Hepatic stellate cell (primary cell): Measurements from ENCODE around the gene MED16.
A peak's percentile ranks its signal among the peaks of the same experiment; 100 is the strongest.
"Not testable (repeated sequence)": the region's sequence is repeated elsewhere in the genome, so short reads cannot be mapped to it uniquely, and the experiment has no call there.

Source experiments
- DNase-seq: peaks from one replicate; pipeline ENCODE4 v3.0.0; 2011; ENCODE audit warnings: low spot score

MED16 gene

DNA sequence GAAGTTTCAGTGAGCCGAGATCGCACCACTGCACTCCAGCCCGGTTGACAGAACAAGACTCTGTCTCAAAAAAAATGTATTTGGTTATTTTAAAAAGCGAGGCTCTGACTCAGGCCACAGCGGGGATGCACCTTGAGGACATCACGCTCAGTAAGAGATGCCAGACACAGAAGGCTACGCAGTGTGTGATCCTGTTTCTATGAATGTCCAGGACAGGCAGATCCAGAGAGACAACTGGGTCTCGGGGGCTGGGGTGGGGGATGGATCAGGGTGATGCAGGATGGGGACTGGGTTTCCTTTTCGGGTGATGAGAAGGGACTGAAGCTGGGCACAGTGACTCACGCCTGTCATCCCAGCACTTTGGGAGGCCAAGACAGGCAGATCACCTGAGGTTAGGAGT, 5.4 kb downstream of the MED16 start:
- DNase-seq: no peak

DNA sequence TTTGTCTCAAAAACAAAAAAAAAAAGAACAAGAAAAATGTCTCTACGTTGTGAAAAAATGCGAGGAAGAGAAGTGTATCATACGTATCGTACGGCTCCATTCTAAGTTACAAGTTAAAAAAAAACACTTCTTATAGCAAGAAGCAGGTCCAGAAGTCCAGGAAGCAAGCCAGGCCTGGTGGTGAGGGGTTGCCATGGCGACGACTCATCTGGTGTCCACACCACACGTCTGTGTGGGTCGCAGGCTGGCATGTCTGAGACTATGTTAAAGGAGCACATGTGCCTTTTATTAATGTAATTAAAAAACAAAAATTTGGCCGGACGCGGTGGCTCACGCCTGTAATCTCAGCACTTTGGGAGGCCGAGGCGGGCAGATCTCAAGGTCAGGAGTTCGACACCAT, 5.9 kb downstream of the MED16 start:
- no peak for DNase-seq

DNA sequence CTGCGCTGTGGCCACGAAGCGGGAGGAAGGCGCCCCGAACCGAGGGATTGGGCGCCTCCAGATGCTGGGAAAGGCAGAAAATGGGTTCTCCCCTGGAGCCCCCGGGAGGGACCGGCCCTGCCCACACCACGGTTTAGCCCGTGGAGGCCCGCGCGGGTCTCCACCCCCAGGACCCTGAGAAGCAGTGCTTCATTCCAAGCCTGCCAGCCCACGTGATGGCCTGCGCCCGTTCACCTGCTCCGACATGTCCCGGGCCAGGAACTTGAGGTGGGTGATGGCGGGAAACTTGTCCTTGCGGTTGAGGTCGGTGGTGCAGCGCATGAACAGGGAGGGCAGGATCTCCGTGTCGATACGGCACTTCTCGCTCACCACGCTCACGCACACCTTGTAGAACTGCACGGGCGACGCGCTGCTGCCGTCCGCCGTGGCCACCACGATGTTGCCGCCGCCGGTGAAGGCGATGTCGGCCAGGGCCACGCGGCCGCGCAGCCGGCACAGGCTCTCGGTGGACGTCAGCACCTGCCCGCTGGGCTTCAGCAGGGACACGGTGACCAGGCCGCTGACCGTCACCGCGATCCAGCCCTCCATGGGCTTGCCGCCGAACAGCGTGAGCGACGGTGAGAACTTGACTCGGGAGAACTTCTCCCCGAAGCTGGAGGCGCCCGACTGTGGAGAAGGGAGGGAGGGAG, 7.3 kb downstream of the MED16 start:
- no peak for DNase-seq

DNA sequence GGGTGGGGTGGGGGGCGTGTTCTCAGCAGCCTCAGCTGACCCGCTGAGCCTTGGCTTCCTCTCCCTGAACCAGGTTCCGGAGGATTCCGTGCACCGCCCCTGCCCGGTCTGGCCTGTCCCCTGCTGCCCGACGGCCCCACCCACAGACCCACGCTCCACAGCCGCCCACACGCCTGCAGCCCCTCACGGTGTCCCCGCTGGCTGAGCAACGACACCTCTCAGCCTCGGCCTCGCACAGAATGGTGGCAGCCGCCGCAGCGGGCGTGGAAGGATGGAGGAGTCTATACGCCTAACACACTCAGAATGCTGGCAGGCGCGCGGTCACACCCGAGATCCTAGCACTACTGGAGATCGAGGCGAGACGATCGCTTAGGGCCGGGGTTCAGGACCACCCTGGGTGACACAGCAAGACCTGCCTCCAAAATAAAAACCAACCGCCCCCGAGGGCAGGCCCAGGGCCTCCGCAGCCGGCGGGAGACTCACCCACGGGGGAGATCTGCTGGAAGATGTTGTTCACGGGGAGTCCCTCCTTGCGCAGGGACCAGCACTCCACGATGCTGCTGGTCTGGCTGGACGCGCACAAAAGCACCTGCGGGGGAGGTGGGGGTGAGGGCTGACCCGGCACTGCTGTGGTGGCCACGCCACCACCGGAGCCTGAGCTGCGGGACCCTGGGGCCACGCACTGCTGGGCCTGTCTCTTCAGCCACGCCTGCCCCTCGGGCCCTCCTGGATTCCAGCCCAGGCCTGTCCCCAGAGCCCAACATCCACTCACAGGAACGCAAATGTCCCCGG, 8.4 kb downstream of the MED16 start:
- DNase-seq: no peak

DNA sequence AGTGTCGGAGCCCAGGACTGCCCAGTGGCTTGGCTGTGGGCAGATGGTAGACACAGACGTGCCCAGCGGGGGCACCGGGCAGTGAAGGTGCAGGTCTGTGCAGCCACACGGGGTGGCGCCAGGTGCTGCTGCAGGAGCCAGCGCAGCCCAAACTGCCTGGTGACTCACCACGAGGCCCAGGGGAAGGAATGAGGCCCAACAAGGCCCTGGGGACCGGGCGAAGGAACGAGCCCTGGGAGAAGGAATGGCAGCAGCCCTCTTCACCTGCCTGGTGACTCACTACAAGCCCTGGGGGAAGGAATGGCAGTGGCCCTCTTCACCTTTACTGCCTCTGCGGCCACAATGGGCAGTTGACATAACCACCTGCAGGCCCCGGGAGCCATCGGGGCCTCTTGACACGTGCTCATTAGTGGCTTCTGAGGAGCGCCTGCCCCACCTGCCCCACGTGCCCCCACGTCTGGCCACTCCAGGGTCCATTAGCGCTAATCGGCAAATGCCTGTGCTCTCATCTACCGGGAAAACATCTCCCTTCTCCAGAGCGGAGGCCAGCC, 9.3 kb downstream of the MED16 start:
- DNase-seq: no peak

DNA sequence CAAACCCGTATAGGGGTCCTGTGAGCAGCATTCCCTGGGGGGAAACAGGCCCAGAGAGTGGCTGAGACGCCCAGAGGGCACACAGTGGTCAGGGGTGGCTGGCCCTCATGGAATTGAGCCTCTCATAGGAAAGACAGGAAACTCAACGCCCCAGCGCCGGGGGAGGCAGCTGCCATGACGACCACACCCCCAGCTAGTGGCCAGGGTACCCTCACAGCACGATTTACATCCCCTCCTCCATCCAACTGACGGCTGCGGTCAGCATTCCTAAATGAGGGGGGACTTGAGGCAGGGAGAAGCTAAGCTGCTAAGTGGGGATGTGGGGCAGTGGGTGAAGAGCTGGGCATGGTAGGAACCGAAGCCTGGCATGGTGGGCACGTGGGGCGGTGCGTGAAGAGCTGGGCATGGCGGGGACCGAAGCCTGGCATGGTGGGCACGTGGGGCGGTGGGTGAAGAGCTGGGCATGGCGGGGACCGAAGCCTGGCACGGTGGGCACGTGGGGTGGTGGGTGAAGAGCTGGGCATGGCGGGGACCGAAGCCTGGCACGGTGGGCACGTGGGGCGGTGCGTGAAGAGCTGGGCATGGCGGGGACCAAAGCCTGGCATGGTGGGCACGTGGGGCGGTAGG, 10.0 kb downstream of the MED16 start:
- DNase-seq: no peak

DNA sequence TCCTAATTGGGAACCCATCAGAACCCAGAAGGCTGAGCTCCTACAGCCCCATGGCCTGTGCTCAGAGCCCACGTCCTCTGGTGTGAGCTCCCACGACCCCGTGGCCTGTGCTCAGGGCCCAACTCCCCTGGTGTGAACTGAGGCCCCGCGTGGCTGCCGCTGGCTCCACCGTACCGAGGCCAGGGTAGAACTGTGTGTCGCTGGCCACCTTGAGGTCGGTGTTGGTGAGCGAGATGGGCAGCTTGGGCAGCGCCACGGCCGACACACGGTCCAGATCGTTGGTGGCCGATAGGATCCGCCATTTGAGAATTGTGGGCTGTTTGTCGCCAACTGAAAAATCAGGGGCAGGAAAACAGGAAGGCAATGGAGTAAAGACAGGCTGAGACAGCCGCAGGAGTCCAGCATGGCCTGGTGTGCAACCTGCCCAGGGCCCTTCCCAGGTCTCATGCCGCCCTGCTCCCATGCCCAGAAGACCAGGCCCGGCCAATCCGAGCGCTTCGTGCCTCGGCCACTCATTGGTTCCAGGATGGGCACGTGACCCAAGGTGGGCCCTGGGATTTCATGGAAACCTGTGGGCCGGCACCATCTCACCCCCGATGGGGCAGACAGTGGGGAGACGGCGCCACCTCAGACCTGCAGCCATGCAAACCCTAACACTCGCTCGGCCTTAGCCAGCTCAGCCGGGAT, 11.5 kb downstream of the MED16 start:
- DNase-seq: no peak

DNA sequence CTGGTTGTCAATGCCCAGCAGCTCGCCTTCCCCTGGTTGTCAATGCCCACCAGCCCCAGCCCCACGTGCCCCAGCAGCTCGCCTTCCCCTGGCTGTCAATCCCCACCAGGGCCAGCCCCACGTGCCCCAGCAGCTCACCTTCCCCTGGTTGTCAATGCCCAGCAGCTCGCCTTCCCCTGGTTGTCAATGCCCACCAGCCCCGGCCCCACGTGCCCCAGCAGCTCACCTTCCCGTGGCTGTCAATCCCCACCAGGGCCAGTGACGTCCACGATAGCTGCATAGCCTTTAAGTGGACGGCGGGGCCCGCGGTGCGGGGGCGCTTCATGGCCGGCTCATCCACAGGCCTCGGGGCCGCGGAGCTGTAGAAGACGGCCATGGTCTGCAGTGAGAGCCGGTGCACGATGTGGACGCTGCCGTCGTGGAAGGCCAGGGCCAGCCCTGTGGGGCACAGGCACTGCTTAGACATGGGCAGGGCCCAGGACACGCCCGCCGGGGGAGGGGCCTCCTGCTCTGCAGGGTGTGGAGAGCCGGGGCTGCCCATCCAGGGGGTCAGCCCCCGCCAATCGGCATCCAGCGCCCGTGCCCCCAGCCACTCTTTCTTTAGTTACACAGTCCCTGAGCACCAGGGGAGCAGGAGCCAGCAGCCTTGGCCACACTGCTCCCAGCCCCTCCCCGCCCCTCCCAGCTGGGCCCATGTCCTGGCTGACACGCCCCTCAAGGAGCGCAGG, 13.1 kb downstream of the MED16 start:
- DNase-seq: no peak

DNA sequence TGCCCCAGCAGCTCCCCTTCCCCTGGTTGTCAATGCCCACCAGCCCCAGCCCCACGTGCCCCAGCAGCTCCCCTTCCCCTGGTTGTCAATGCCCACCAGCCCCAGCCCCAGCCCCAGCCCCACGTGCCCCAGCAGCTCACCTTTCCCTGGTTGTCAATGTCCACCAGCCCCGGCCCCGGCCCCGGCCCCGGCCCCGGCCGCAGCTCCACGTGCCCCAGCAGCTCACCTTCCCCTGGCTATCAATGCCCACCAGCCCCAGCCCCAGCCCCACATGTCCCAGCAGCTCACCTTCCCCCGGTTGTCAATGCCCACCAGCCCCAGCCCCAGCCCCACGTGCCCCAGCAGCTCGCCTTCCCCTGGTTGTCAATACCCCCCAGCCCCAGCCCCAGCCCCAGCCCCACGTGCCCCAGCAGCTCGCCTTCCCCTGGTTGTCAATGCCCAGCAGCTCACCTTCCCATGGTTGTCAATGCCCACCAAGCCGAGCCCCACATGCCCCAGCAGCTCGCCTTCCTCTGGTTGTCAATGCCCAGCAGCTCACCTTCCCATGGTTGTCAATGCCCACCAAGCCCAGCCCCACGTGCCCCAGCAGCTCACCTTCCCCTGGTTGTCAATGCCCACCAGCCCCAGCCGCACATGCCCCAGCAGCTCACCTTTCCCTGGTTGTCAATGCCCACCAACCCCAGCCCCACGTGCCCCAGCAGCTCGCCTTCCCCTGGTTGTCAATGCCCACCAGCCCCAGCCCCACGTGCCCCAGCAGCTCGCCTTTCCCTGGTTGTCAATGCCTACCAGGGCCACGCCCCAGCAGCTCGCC, 14.0 kb downstream of the MED16 start:
- DNase-seq: not testable (repeated sequence)

DNA sequence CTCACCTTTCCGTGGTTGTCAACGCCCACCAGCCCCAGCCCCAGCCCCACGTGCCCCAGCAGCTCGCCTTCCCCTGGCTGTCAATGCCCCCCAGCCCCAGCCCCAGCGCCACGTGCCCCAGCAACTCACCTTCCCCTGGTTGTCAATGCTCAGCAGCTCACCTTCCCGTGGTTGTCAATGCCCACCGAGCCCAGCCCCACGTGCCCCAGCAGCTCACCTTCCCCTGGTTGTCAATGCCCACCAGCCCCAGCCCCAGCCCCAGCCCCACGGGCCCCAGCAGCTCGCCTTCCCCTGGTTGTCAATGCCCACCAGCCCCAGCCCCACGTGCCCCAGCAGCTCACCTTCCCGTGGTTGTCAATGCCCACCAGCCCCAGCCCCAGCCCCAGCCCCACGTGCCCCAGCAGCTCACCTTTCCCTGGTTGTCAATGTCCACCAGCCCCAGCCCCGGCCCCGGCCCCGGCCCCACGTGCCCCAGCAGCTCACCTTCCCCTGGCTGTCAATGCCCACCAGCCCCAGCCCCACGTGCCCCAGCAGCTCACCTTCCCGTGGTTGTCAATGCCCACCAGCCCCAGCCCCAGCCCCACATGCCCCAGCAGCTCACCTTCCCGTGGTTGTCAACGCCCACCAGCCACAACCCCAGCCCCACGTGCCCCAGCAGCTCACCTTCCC, 14.9 kb downstream of the MED16 start:
- DNase-seq: not testable (repeated sequence)

DNA sequence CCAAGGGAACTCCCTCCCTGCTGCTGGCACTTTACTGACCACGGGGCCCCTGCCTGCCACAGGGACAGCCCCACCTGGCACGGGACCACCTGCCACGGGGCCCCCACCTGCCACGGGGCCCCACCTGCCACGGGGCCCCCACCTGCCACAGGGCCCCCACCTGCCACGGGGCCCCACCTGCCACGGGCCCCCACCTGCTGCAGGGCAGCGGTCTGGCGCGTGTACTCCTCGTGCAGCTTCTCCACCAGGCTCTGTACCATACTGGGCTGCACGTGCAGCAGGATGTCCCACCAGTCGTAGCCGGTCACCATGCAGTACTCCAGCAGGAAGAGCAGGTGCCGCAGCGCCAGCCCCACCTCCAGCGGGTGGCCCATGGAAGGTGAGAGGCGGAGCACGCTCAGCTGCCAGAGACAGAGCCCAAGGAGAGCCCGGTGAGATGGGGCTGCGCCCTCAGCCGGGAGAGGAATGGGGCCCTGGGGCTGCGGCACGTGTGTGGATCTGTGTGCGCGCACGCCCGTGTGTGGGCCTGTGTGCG, 16.1 kb downstream of the MED16 start:
- no peak for DNase-seq

DNA sequence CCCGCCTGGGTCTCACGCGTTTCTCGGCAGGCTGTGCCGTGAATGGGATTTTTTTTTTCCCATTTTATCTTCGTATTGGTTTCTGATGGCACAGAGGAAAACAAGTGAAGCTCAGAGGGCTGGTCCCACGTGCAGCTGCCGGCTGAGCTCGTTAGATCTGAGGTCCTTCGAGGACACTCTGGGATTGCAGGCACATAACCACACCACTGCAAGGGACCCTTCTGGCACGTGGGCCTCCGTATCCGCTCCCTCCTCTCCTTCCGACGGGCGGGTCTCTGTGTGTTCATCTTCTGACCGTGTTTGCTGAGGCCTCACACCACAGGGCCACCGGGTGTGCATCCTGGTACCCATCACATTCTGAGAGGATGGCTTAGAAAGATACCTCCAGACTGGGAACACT, 16.9 kb downstream of the MED16 start:
- no peak for DNase-seq

DNA sequence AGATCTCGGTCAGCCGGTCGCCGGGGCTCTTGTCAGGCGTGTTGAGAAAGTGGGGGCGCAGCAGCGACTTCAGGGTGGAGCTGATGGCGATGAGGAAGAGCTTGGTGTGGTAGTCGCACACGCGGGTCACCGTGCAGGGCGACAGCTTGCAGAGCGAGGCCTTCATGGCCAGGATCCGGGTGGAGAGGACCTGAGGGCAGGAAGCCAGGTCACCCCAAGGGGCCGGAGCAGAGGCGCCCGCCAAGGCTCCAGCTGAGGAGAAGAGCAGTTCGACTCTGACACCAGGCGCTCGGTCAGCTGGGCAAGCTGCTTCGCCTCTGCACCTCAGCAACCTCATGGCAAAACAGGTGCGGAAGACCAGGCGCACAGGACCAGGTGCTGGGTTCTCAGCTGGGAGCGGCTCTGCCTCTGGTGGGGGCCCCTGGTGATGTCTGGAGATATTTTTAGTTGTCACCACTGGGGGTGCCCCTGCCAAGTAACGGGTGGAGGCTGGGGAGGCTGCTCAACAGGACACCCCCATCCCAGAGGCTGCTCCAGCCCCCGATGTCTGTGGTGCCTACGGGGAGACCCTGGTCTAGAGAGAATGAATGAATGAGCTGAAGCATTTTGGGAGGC, 17.6 kb downstream of the MED16 start:
- DNase-seq: no peak

DNA sequence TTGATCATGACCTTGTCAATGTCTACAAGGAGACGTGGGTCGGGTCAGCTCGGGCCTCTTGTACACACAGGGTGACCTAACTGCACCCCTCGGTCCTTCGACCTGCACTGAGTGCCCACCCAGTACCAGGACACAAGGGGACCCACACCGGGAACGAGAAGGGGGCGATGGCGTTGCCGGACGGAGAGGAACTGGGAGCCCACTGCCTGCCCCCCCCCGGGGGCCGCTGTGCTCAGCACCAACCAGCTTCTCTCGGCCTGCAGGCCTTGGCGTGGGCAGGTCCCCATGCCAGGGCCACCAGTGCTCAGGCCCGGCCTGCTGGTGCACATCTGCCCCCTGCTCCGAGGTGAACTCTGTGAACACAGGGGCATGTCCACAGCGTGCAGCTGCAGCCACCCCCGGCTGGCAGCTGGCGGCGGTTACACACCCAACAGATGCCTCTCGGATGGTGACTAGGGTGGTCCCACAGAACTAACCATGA, 19.4 kb downstream of the MED16 start:
- DNase-seq: no peak

DNA sequence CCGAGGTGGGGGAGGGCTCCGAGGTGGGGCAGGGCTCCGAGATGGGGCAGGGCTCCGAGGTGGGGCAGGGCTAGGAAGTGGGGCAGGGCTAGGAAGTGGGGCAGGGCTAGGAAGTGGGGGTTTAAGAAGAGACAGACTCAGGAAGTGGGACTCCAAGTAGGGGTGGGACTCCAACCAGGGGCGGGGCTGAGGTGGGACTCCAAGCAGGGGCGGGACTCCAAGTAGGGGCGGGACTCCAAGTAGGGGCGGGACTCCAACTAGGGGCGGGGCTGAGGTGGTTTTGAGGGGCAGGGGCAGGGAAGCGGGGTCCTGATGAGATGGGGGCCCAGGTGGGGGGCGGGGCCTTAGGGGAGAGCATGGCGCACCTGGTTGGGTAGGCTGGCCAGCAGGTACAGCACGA, 19.9 kb downstream of the MED16 start:
- DNase-seq: peak; percentile 54

DNA sequence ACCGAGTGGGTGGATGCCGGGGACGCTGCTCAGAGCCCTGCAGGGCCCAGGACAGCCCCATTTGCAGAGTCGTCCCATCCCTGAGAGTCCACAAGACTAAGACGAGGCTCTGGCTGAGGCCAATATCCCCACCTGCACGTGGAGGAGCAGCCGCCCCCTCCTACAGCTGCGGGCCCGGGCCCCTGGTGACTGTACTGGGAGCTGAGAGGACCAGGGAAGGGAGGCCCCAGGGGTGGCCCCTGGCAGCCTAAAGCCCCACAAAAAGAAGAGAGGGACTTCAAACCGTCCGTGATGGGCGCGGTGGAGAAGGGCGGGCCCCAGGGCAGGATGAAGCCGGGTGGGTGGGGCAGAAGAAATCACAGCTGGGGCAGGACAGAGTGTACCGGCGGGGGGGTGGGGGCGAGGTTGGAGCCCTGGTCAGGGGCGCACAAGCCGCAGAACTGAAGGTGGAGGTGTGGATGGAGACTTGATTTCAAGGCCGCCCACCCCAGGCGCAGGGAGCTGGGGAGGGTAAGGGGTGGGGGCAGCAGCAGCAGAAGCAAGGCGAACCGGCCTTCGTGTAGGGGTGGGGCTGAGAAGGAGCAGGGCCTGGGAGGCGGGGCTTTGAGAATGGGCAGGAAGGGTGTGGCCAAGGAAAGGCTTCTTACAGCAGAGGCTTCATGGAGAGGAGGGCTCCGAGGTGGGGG, 20.6 kb downstream of the MED16 start:
- DNase-seq: no peak

DNA sequence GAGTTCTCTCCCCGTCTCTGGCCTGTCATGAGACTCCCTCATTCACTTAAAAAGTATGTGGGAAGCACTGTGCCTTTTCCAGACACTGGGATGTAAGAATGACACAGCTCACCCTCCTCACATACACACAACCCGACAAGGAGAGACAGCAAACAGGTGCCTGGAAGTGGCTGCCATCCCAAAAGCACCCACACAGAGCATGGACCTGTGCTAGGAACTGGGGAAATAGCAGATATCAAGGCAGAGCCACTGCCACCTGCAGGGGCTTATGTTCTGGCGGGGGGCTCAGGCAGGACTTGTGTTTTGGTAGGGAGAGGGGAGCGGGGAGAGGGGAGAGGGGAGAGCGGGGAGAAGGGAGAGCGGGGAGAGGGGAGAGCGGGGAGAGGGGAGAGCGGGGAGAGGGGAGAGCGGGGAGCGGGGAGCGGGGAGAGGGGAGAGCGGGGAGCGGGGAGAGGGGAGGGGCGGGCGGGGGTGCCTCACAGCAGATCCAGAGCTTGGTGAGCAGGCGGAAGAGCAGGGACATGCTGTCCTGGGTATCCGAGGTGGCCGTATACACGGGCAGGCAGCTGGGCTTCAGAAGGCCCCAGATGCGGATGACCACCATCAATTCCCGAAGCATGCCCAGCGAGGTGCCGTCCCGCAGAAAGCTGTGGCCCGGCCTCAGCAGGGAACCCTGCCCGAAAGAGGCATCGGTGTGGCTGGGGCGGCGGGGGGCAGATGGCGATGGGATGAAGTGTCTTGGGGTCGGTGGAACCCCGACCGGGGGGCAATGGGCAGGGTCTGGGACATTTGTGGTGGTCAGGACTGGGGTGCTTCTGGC, 21.3 kb downstream of the MED16 start:
- DNase-seq: peak; percentile 40

DNA sequence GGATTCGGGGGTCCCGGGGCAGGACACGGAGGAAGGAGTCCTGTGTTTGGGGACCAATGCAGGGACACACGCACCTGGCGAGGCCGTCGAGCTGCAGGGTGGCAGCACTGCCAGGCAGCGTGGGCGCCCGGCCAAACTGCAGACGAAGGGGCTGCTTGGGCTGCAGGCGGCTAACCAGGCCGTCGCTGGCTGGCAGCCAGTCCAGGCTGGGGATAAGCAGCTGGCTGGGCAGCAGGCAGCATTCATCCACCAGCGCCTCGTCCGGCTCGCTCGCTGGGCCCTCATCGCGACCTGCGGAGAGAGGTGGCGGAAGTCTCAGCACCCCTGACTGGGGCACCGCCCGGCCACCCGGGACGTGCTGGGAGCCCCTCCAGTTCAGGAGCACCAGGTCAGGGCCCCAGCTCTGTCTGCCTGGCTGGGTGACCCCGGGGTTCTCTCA, 22.0 kb downstream of the MED16 start:
- no peak for DNase-seq
